ENCODE data around the gene FGF19. TPM values are rescaled to one million over a fixed set of nuclear protein-coding genes. Genes with fewer than 3 reads are reported as not detected.

Gene FGF19, protein sequence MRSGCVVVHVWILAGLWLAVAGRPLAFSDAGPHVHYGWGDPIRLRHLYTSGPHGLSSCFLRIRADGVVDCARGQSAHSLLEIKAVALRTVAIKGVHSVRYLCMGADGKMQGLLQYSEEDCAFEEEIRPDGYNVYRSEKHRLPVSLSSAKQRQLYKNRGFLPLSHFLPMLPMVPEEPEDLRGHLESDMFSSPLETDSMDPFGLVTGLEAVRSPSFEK
- 0.03 to 0.17 TPM (median 0.08 TPM) in 4 of 5 replicates, not detected in the other for total RNA-seq (2022; extraction: Qiagen RNA extraction; ENCODE audit: low read depth)

DNA sequence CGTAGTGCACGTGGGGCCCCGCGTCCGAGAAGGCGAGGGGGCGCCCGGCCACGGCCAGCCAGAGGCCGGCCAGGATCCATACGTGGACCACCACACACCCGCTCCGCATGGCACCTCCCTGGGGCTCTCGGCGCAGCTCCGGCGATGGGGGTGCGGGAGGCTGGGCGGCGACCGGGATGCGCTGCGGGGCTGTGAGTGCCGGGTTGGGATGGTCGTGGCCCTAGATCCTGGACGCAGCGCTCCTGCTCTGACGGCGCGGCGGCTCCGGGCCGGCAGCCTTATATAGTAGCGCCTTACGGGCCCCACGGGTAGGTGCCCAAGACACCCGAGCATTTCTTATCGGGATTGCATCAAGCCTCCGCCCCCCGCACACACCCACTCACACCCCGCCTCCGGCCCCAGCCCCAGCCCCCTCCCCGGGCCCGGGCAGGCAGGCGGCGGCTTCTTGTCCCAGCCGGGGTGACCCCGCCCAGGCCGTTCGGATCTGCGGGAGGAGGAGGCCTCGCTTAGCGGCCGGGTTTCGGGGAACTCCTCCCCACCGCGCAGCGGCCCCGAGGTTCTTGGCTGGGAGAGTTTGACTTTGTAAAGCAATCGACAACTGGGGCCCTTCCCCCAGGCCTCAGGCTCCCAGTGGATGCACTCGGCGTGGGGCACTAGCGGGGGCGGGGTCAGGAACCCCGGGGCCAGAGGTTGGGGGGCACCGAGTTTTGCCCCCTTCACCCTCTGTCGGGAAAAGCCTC is at the start of gene FGF19:
Gene FGF19 (minus strand): TSS at position 255 of the 740 bp plus-strand sequence. CDS start 146 bp downstream, at position 109.

DNA sequence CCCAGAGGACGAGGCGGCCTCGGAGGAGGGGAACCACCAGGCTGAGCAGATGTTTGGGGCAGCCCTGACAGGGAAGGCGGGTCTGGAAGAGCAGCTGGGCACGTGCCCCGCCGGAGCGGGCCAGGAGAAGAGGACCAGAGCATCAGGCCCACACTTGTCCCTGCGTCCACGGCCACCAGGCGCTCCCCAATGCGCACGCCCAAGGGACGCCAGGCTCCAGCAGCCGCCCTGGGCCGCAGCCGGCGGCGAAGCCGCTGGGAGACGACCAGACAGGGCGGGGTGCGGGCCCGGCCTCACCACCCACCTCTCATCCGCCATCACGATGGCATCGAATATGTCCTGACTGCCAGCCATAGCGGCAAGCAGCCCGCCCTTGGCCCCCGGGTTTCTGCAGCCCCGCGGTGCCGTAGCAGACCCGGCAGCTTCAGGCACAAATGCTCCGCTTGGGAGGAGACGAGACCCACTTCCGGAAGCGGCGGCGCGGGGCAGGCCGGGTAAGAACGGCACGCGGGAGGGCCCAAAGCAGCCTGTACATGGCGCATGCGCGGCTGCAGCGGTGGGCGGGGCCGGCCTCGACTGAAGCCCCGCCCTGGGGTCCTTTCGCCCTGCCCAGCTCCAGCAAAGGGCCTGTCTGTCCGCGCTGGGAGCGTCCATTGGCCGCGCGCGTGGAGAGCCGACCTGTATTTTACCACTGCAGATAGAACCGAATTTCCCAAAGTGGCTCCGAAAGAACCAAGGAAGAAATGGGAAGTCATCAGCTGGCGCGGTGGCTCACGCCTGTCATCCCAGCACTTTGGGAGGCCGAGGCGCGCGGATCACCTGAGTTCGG is 28.7 kb downstream of the FGF19 start, which contains the start of gene LTO1:
Gene LTO1 (minus strand): TSS at position 468 of the 829 bp plus-strand sequence. CDS start 114 bp downstream, at position 354.

Other genes with a start within 250 kb of the FGF19 start
- gene LINC01488, start 222.4 kb downstream of the FGF19 start, total RNA-seq (2022; extraction: Qiagen RNA extraction; ENCODE audit: low read depth): not detected in 5 replicates
- gene CCND1, start 62.9 kb downstream of the FGF19 start, total RNA-seq (2022; extraction: Qiagen RNA extraction; ENCODE audit: low read depth): 194 to 241 TPM (median 205 TPM) in 5 replicates
- 29.3 to 37.0 TPM (median 31.1 TPM) in 5 replicates for gene LTO1, start 28.7 kb downstream of the FGF19 start, total RNA-seq (2022; extraction: Qiagen RNA extraction; ENCODE audit: low read depth)
- not detected in 5 replicates for gene FGF4, start 71.3 kb upstream of the FGF19 start, total RNA-seq (2022; extraction: Qiagen RNA extraction; ENCODE audit: low read depth)
- not detected in 5 replicates for gene FGF3, start 115.4 kb upstream of the FGF19 start, total RNA-seq (2022; extraction: Qiagen RNA extraction; ENCODE audit: low read depth)

All from A549 treated with CpdA at 1 μM for 4 hours (cell line).